Measurements from ENCODE around the gene FARS2.

DNA sequence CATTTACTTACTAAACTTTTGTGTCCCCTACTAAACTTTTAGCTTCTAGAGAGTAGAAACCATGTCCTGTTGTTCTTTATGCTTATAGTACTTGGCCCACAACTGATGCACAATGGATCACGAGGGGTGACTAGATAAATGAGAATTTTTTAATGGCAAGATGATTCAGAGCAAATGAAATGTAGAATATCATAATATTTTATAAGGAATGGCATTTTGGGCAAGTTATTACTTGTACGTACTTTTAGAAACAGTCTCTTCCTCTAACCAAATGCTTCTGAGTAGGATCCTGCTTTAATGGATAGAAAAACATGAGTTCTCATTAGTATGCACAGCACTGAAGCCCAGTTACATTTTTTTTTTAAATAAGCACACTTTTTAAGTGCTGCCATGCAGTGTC, 409.1 kb downstream of the FARS2 start:
- TF ChIP-seq EZH2phosphoT487 (IDR thresholded peaks at IDR 0.05; ENCODE audit: borderline replicate concordance): no peak
- no peak for TF ChIP-seq CTCF (IDR thresholded peaks at IDR 0.05 in 2 of 3, conservative IDR thresholded peaks at IDR 0.05 in 1 of 3; ENCODE audit: borderline replicate concordance in 1 of 3, insufficient read depth in 1 of 3, low read depth in 2 of 3, low read length in 2 of 3)
- TF ChIP-seq, protein P1, sequence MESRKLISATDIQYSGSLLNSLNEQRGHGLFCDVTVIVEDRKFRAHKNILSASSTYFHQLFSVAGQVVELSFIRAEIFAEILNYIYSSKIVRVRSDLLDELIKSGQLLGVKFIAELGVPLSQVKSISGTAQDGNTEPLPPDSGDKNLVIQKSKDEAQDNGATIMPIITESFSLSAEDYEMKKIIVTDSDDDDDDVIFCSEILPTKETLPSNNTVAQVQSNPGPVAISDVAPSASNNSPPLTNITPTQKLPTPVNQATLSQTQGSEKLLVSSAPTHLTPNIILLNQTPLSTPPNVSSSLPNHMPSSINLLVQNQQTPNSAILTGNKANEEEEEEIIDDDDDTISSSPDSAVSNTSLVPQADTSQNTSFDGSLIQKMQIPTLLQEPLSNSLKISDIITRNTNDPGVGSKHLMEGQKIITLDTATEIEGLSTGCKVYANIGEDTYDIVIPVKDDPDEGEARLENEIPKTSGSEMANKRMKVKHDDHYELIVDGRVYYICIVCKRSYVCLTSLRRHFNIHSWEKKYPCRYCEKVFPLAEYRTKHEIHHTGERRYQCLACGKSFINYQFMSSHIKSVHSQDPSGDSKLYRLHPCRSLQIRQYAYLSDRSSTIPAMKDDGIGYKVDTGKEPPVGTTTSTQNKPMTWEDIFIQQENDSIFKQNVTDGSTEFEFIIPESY (IDR thresholded peaks at IDR 0.05; ENCODE audit: extremely low read depth, insufficient replicate concordance, low read length): no peak
- TF ChIP-seq POLR2AphosphoS5 (IDR thresholded peaks at IDR 0.05; ENCODE audit: low read depth, low read length): no peak
- no peak for TF ChIP-seq EZH2 (IDR thresholded peaks at IDR 0.05)
- TF ChIP-seq, protein P2, sequence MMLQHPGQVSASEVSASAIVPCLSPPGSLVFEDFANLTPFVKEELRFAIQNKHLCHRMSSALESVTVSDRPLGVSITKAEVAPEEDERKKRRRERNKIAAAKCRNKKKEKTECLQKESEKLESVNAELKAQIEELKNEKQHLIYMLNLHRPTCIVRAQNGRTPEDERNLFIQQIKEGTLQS (IDR thresholded peaks at IDR 0.05): no peak
- TF ChIP-seq POLR2A (IDR thresholded peaks at IDR 0.05; ENCODE audit: borderline replicate concordance, extremely low read depth, insufficient read depth, insufficient read length): no peak
- no peak for TF ChIP-seq SP1 (IDR thresholded peaks at IDR 0.05; ENCODE audit: low read depth)
- no peak for TF ChIP-seq EGR1 (IDR thresholded peaks at IDR 0.05; ENCODE audit: low read depth)
- TF ChIP-seq, protein P3, sequence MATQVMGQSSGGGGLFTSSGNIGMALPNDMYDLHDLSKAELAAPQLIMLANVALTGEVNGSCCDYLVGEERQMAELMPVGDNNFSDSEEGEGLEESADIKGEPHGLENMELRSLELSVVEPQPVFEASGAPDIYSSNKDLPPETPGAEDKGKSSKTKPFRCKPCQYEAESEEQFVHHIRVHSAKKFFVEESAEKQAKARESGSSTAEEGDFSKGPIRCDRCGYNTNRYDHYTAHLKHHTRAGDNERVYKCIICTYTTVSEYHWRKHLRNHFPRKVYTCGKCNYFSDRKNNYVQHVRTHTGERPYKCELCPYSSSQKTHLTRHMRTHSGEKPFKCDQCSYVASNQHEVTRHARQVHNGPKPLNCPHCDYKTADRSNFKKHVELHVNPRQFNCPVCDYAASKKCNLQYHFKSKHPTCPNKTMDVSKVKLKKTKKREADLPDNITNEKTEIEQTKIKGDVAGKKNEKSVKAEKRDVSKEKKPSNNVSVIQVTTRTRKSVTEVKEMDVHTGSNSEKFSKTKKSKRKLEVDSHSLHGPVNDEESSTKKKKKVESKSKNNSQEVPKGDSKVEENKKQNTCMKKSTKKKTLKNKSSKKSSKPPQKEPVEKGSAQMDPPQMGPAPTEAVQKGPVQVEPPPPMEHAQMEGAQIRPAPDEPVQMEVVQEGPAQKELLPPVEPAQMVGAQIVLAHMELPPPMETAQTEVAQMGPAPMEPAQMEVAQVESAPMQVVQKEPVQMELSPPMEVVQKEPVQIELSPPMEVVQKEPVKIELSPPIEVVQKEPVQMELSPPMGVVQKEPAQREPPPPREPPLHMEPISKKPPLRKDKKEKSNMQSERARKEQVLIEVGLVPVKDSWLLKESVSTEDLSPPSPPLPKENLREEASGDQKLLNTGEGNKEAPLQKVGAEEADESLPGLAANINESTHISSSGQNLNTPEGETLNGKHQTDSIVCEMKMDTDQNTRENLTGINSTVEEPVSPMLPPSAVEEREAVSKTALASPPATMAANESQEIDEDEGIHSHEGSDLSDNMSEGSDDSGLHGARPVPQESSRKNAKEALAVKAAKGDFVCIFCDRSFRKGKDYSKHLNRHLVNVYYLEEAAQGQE (IDR thresholded peaks at IDR 0.05; ENCODE audit: low read depth): no peak
- TF ChIP-seq ELF1 (IDR thresholded peaks at IDR 0.05; ENCODE audit: borderline replicate concordance, low read depth): no peak
- TF ChIP-seq RAD21 (IDR thresholded peaks at IDR 0.05; ENCODE audit: low read depth): no peak
- TF ChIP-seq YY1 (IDR thresholded peaks at IDR 0.05; ENCODE audit: extremely low read depth, insufficient replicate concordance, low read depth, low read length): no peak
- no peak for TF ChIP-seq MAX (IDR thresholded peaks at IDR 0.05)

All from HCT116 (cell line).